DOHH2 (cell line): ENCODE results near the gene PLVAP.

ENCODE experiments used
- CTCF ChIP-seq: fragments of 200-600 bp; sonication (generic); IDR thresholded peaks from one replicate; pipeline ENCODE4 v1.5.1; 2014; ENCODE audit warnings: antibody characterized with exemption, mild to moderate bottlenecking, low read depth, low read length; ENCODE audit not compliant: poor library complexity, severe bottlenecking
- EZH2phosphoT487 ChIP-seq: fragments of 200-600 bp; sonication (generic); IDR thresholded peaks from 2 replicates; pipeline ENCODE4 v1.6.1; 2017; ENCODE audit warnings: borderline replicate concordance, mild to moderate bottlenecking, antibody characterized with exemption, low read length, moderate library complexity, mixed read lengths

DNA sequence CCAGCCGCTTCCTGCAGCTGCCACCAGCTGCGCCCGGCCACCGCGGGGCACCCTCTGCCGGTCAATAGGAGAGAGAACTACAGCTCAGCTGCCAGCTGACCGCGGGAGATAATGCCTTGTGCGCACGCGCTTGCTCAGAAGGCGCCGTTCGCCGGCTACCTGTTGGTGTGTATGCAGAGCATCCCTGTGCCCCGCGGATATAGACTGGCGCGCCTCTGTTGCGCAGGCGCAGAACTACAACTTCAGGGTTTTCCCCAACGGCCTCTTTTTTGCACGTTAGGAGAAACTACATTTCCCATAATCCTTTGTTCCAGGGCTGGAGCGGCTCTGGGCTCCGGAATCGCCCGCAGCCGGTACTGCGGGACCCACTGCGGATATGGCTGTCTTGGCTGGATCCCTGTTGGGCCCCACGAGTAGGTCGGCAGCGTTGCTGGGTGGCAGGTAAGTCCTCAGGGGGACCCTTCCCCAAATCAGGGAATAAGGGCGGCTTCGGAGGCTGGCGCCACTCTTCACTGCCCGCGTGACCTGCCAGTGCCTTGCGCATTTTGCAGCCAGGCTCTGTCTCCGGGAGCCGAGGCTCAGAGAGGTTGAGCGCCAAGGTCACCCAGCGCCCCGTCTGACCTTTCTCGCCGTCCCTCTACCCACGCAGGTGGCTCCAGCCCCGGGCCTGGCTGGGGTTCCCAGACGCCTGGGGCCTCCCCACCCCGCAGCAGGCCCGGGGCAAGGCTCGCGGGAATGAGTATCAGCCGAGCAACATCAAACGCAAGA lies 71.4 kb downstream of the PLVAP start, which contains the start of gene MRPL34:
- TF ChIP-seq CTCF (peak; percentile 78), EZH2phosphoT487 (no peak)
